HCT116 (cell line): Measurements from ENCODE around the gene AHRR. TPM values are rescaled to one million over a fixed set of nuclear protein-coding genes. Genes with fewer than 3 reads are reported as not detected.

Experiments used
- ATAC-seq: fragments of 200-7000 bp; cut with Tn5 transposase; 2 replicates; pipeline ENCODE4 v1.9.1; 2020; ENCODE audit warnings: mild to moderate bottlenecking, moderate library complexity
- BruUV-seq: library from RNA; stranded (reverse); fragments of 400-500 nt; replicated peaks from 2 replicates; lab custom pipeline; 2021; lab: Mats Ljungman, UMichigan
- CTCF ChIA-PET: fragments of 300-600 bp; sonication (Branson Sonifier 250); formaldehyde crosslinking; loops from one replicate; lab custom pipeline; 2021; ENCODE audit warnings: antibody characterized with exemption; lab: Charles Lee
- POLR2A ChIA-PET: fragments of 300-600, 350-600 bp; sonication (Branson Sonifier 250); formaldehyde crosslinking; loops from one replicate; lab custom pipeline; 2021; ENCODE audit warnings: antibody characterized with exemption; lab: Charles Lee
- RAD21 ChIA-PET, 2 experiments: fragments of 300-600 bp; sonication (Branson Sonifier 250); formaldehyde crosslinking; loops; one replicate each; lab custom pipeline; 2023; ENCODE audit warnings: low total read pairs in 2 of 2; ENCODE audit not compliant: uncharacterized antibody in 2 of 2, unreplicated experiment in 2 of 2, low non-redundant PET in 1 of 2; lab: Charles Lee
- DNase-seq: peaks from one replicate; pipeline ENCODE4 v3.0.0-alpha.2; 2010; ENCODE audit warnings: low read depth, low spot score
- H2AFZ ChIP-seq: fragments of 200-600 bp; shearing (Covaris generic), sonication (generic); 2 replicates; pipeline ENCODE4 v1.6.1; 2017; ENCODE audit warnings: low read depth, mixed run types, mixed read lengths, antibody characterized with exemption, low read length; ENCODE audit not compliant: poor library complexity, severe bottlenecking
- H3K27ac ChIP-seq: 2 replicates; pipeline ENCODE4 v1.5.1; 2012; ENCODE audit warnings: low read depth, low read length
- H3K27me3 ChIP-seq: fragments of 200-600 bp; sonication (generic); 2 replicates; pipeline ENCODE4 v1.6.1; 2016; ENCODE audit warnings: mixed run types, low read length, mixed read lengths; ENCODE audit not compliant: insufficient read depth
- H3K36me3 ChIP-seq, 2 experiments: fragments of 200-500 bp in 1 of 2; fragments of 200-600 bp in 1 of 2; sonication (Bioruptor generic) in 1 of 2; sonication (generic) in 1 of 2; 2 replicates each; pipeline versions ENCODE4 v1.5.1 to v1.6.1; 2014 to 2016; ENCODE audit warnings: low read length in 2 of 2, inconsistent platforms in 1 of 2, mixed read lengths in 1 of 2, mixed run types in 1 of 2; ENCODE audit not compliant: insufficient read depth in 2 of 2, control insufficient read depth in 1 of 2
- H3K4me1 ChIP-seq, 2 experiments: fragments of 200-600 bp in 1 of 2; sonication (generic) in 1 of 2; 2 replicates each; pipeline versions ENCODE4 v1.5.1 to v1.6.1; 2012 to 2017; ENCODE audit warnings: low read length in 2 of 2, inconsistent platforms in 1 of 2, mild to moderate bottlenecking in 1 of 2, mixed read lengths in 1 of 2, mixed run types in 1 of 2, moderate library complexity in 1 of 2; ENCODE audit not compliant: insufficient read depth in 2 of 2, control insufficient read depth in 1 of 2
- H3K4me2 ChIP-seq: fragments of 200-600 bp; sonication (generic); 2 replicates; pipeline ENCODE4 v1.6.1; 2017; ENCODE audit warnings: mixed run types, low read length, mixed read lengths
- H3K4me3 ChIP-seq, 2 experiments: fragments of 200-600 bp in 1 of 2; sonication (generic) in 1 of 2; replicated peaks in 1 of 2; 2 replicates each; pipeline ENCODE4 v1.5.1; 2011 to 2016; ENCODE audit warnings: low read length in 2 of 2, control low read depth in 1 of 2, low read depth in 1 of 2, mild to moderate bottlenecking in 1 of 2, mixed read lengths in 1 of 2, mixed run types in 1 of 2
- H3K79me2 ChIP-seq: fragments of 200-600 bp; sonication (generic); 2 replicates; pipeline ENCODE4 v1.6.1; 2017; ENCODE audit warnings: mild to moderate bottlenecking, mixed run types, low read length, moderate library complexity, mixed read lengths; ENCODE audit not compliant: insufficient read depth
- H3K9ac ChIP-seq: fragments of 200-600 bp; sonication (generic); 2 replicates; pipeline ENCODE4 v1.6.1; 2016; ENCODE audit warnings: low read length, mixed read lengths
- H3K9me2 ChIP-seq: fragments of 200-600 bp; sonication (generic), shearing (Covaris generic); 2 replicates; pipeline ENCODE4 v1.6.1; 2017; ENCODE audit warnings: mixed run types, mild to moderate bottlenecking, moderate library complexity; ENCODE audit not compliant: insufficient read depth
- H3K9me3 ChIP-seq, 2 experiments: fragments of 200-500 bp in 1 of 2; fragments of 200-600 bp in 1 of 2; sonication (Bioruptor generic) in 1 of 2; sonication (generic) in 1 of 2; 2 replicates each; pipeline ENCODE4 v1.6.1; 2014 to 2017; ENCODE audit warnings: low read length in 2 of 2, mixed read lengths in 2 of 2, inconsistent platforms in 1 of 2, low read depth in 1 of 2, mild to moderate bottlenecking in 1 of 2, mixed run types in 1 of 2, moderate library complexity in 1 of 2; ENCODE audit not compliant: control insufficient read depth in 1 of 2, insufficient read depth in 1 of 2
- H4K20me1 ChIP-seq: fragments of 200-600 bp; sonication (generic), shearing (Covaris generic); 2 replicates; pipeline ENCODE4 v1.6.1; 2017; ENCODE audit warnings: mixed run types, mild to moderate bottlenecking, moderate library complexity; ENCODE audit not compliant: insufficient read depth
- CEBPB ChIP-seq: IDR thresholded peaks from 2 replicates; pipeline ENCODE4 v1.6.1; 2012; ENCODE audit warnings: low read depth
- EGR1 ChIP-seq: IDR thresholded peaks from 2 replicates; pipeline ENCODE4 v1.6.1; 2012; ENCODE audit warnings: low read depth
- ELF1 ChIP-seq: IDR thresholded peaks from 2 replicates; pipeline ENCODE4 v1.6.1; 2012; ENCODE audit warnings: low read depth, borderline replicate concordance
- EZH2 ChIP-seq: fragments of 200-600 bp; sonication (generic); IDR thresholded peaks from 2 replicates; pipeline ENCODE4 v1.6.1; 2017; ENCODE audit warnings: antibody characterized with exemption, mixed run types
- EZH2phosphoT487 ChIP-seq: fragments of 200-600 bp; IDR thresholded peaks from 2 replicates; pipeline ENCODE4 v1.6.1; 2018; ENCODE audit warnings: antibody characterized with exemption, borderline replicate concordance
- JUND ChIP-seq: IDR thresholded peaks from 2 replicates; pipeline ENCODE4 v1.6.1; 2012
- POLR2A ChIP-seq: IDR thresholded peaks from 2 replicates; pipeline ENCODE4 v1.7.0; 2011; ENCODE audit warnings: borderline replicate concordance; ENCODE audit not compliant: insufficient read depth, insufficient read length; ENCODE audit errors: extremely low read depth
- POLR2AphosphoS5 ChIP-seq: IDR thresholded peaks from 2 replicates; pipeline ENCODE4 v1.6.1; 2011; ENCODE audit warnings: mild to moderate bottlenecking, low read depth, low read length, moderate library complexity
- SIN3A ChIP-seq: IDR thresholded peaks from 2 replicates; pipeline ENCODE4 v1.6.1; 2012; ENCODE audit warnings: low read depth
- SP1 ChIP-seq: IDR thresholded peaks from 2 replicates; pipeline ENCODE4 v1.6.1; 2012; ENCODE audit warnings: low read depth
- SRF ChIP-seq: IDR thresholded peaks from 2 replicates; pipeline ENCODE4 v1.6.1; 2012; ENCODE audit warnings: low read depth
- TCF7L2 ChIP-seq: IDR thresholded peaks from 2 replicates; pipeline ENCODE4 v1.7.0; 2011; ENCODE audit warnings: borderline replicate concordance, inconsistent platforms; ENCODE audit not compliant: insufficient read depth, insufficient read length; ENCODE audit errors: extremely low read depth
- YY1 ChIP-seq: IDR thresholded peaks from 2 replicates; pipeline ENCODE4 v1.6.1; 2011; ENCODE audit warnings: low read length, low read depth, moderate library complexity, mild to moderate bottlenecking; ENCODE audit not compliant: insufficient replicate concordance; ENCODE audit errors: extremely low read depth
- ZFX ChIP-seq: fragments of 450-650 bp; IDR thresholded peaks from 2 replicates; pipeline ENCODE4 v1.6.1; 2017
- intact Hi-C: fragments of 100-400 bp; cut with micrococcal nuclease; formaldehyde crosslinking; loops from 2 replicates; pipeline ENCODE4 v1.10.0; 2022
- total RNA-seq: library from RNA; stranded (reverse); gene quantifications from one replicate; pipeline ENCODE4 v1.2.1, GENCODE V29; 2021; ENCODE audit not compliant: unreplicated experiment
- TF ChIP-seq, protein P1 (sequence below), 3 experiments: fragments of 200-600 bp in 1 of 3; sonication (generic) in 1 of 3; IDR thresholded peaks in 2 of 3; conservative IDR thresholded peaks in 1 of 3; 2 replicates each; pipeline ENCODE4 v1.5.1; 2012 to 2017; ENCODE audit warnings: low read depth in 2 of 3, low read length in 2 of 3, antibody characterized with exemption in 1 of 3, borderline replicate concordance in 1 of 3, control low read depth in 1 of 3, mild to moderate bottlenecking in 1 of 3, mixed read lengths in 1 of 3, mixed run types in 1 of 3, moderate library complexity in 1 of 3; ENCODE audit not compliant: insufficient read depth in 1 of 3
- TF ChIP-seq, protein P2 (sequence below): IDR thresholded peaks from 2 replicates; pipeline ENCODE4 v1.6.1; 2011; ENCODE audit warnings: mild to moderate bottlenecking, low read length, moderate library complexity; ENCODE audit not compliant: insufficient replicate concordance; ENCODE audit errors: extremely low read depth
- TF ChIP-seq, protein P3 (sequence below): IDR thresholded peaks from 2 replicates; pipeline ENCODE4 v1.6.1; 2012
- TF ChIP-seq, protein P4 (sequence below): IDR thresholded peaks from 2 replicates; pipeline ENCODE4 v1.6.1; 2012; ENCODE audit warnings: low read depth

Gene AHRR
- total RNA-seq, 1 experiment from 2014 or later, result 12.7 TPM

DNA sequence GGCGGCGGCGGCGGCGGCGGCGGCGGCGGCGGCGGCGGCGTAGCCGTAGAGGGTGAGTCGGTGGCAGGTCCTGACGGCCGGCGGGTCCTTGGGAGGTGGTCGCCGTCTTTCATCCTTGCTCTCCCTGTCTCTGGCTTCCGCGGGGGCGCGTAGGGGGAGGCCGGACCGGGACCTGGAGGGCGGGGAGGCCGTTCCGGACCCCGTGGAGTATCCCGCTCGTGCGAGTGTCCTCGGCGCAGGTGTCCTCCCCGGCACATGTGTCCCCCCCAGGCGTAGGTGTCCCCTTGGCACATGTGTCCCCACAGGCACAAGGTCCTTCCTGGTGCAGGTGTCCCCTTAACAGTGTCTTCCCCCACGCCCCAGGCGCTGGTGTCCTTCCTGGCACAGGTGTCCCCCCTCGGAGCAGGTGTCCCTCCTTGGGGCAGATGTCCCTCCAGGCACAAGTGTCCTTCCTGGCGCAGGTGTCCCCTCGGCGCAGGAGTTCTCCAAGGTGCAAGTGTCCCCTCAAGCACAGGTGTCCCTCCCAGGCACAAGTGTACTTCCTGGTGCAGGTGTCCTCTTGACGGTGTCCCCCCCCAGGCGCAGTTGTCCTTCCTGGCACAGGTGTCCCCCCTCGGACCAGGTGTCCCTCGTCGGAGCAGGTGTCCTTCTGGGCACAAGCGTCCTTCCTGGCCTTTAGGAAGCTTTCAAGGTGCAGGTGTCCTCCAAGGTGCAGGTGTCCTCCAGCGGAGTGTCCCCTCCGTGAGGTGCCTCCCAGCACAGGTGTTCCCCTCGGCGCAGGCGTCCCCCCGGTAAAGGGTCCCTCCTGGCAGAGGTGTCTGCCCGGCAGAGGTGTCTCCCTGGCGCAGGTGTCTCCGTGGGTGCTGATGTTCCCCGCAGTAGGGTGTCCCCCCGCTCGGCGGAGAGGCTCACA, 122.0 kb downstream of the AHRR start:
- DNase-seq (no peak), ATAC-seq (peak; percentile 56)
- peak overlapping the region; percentile 99 for H3K4me2 ChIP-seq
- ChIA-PET RAD21 (no interaction called here), POLR2A (no interaction called here), CTCF (interaction anchor here (1.5 kb wide), 1 partner anchor 29 kb away, joined by 4 read pairs; no protein-coding TSS in a partner anchor)
- H3K9me3 ChIP-seq, result no peaks in the 10 kb centered on the region
- no peaks in the 10 kb centered on the region for H3K27me3 ChIP-seq
- intact Hi-C loops, result loop anchor here (10.0 kb wide), 2 partner anchors 461 to 721 kb away; no protein-coding TSS in a partner anchor
- no TSS peak for BruUV-seq
- H3K36me3 ChIP-seq, result peaks cover 11 to 13% of the 10 kb centered on the region in 2 experiments; a peak in 3 of 4 replicates
- H3K4me1 ChIP-seq, result peaks cover 12 to 30% of the 10 kb centered on the region in 2 experiments
- peak overlapping the region; percentile 87 for H3K9ac ChIP-seq
- peak overlapping the region; percentile 86; the same call in 1 of the 2 replicates for H3K27ac ChIP-seq
- H3K79me2 ChIP-seq, result peaks cover 40% of the 10 kb centered on the region
- 0 out of 2 replicates have a peak, but pooled peaks cover 3% of the 10 kb centered on the region for H4K20me1 ChIP-seq
- H3K9me2 ChIP-seq, result no peaks in the 10 kb centered on the region
- H2AFZ ChIP-seq, result no peak overlapping the region
- H3K4me3 ChIP-seq, result peak overlapping the region; percentile 98 to 99
- TF ChIP-seq ELF1 (no peak), EGR1 (no peak), SRF (no peak), EZH2 (no peak), TCF7L2 (no peak), ZFX (no peak), POLR2AphosphoS5 (no peak), SP1 (no peak), YY1 (no peak), POLR2A (no peak), SIN3A (no peak), CEBPB (no peak), EZH2phosphoT487 (no peak), JUND (no peak)
- TF ChIP-seq, protein P1, sequence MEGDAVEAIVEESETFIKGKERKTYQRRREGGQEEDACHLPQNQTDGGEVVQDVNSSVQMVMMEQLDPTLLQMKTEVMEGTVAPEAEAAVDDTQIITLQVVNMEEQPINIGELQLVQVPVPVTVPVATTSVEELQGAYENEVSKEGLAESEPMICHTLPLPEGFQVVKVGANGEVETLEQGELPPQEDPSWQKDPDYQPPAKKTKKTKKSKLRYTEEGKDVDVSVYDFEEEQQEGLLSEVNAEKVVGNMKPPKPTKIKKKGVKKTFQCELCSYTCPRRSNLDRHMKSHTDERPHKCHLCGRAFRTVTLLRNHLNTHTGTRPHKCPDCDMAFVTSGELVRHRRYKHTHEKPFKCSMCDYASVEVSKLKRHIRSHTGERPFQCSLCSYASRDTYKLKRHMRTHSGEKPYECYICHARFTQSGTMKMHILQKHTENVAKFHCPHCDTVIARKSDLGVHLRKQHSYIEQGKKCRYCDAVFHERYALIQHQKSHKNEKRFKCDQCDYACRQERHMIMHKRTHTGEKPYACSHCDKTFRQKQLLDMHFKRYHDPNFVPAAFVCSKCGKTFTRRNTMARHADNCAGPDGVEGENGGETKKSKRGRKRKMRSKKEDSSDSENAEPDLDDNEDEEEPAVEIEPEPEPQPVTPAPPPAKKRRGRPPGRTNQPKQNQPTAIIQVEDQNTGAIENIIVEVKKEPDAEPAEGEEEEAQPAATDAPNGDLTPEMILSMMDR (IDR thresholded peaks at IDR 0.05 in 2 of 3, conservative IDR thresholded peaks at IDR 0.05 in 1 of 3; ENCODE audit: borderline replicate concordance in 1 of 3, insufficient read depth in 1 of 3, low read depth in 2 of 3, low read length in 2 of 3), result no peak
- TF ChIP-seq, protein P2, sequence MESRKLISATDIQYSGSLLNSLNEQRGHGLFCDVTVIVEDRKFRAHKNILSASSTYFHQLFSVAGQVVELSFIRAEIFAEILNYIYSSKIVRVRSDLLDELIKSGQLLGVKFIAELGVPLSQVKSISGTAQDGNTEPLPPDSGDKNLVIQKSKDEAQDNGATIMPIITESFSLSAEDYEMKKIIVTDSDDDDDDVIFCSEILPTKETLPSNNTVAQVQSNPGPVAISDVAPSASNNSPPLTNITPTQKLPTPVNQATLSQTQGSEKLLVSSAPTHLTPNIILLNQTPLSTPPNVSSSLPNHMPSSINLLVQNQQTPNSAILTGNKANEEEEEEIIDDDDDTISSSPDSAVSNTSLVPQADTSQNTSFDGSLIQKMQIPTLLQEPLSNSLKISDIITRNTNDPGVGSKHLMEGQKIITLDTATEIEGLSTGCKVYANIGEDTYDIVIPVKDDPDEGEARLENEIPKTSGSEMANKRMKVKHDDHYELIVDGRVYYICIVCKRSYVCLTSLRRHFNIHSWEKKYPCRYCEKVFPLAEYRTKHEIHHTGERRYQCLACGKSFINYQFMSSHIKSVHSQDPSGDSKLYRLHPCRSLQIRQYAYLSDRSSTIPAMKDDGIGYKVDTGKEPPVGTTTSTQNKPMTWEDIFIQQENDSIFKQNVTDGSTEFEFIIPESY, result no peak
- TF ChIP-seq, protein P3, sequence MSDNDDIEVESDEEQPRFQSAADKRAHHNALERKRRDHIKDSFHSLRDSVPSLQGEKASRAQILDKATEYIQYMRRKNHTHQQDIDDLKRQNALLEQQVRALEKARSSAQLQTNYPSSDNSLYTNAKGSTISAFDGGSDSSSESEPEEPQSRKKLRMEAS, result no peak; the same call in 1 of the 2 replicates
- TF ChIP-seq, protein P4, sequence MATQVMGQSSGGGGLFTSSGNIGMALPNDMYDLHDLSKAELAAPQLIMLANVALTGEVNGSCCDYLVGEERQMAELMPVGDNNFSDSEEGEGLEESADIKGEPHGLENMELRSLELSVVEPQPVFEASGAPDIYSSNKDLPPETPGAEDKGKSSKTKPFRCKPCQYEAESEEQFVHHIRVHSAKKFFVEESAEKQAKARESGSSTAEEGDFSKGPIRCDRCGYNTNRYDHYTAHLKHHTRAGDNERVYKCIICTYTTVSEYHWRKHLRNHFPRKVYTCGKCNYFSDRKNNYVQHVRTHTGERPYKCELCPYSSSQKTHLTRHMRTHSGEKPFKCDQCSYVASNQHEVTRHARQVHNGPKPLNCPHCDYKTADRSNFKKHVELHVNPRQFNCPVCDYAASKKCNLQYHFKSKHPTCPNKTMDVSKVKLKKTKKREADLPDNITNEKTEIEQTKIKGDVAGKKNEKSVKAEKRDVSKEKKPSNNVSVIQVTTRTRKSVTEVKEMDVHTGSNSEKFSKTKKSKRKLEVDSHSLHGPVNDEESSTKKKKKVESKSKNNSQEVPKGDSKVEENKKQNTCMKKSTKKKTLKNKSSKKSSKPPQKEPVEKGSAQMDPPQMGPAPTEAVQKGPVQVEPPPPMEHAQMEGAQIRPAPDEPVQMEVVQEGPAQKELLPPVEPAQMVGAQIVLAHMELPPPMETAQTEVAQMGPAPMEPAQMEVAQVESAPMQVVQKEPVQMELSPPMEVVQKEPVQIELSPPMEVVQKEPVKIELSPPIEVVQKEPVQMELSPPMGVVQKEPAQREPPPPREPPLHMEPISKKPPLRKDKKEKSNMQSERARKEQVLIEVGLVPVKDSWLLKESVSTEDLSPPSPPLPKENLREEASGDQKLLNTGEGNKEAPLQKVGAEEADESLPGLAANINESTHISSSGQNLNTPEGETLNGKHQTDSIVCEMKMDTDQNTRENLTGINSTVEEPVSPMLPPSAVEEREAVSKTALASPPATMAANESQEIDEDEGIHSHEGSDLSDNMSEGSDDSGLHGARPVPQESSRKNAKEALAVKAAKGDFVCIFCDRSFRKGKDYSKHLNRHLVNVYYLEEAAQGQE, result no peak
